Posterior vena cava (tissue), 2 donors: ENCODE results near the gene GALNT11. TPM values are rescaled to one million over a fixed set of nuclear protein-coding genes. Genes with fewer than 3 reads are reported as not detected.
"Not testable (repeated sequence)": the region's sequence is repeated elsewhere in the genome, so short reads cannot be mapped to it uniquely, and the experiment has no call there.

ENCODE experiments used
- DNase-seq: peaks from one replicate; pipeline ENCODE4 v3.0.0-alpha.2; 2020; ENCODE audit warnings: low spot score
- intact Hi-C, 2 donors: fragments of 100-400 bp; cut with DNase I; formaldehyde crosslinking; loops; one replicate each; pipeline versions ENCODE4 v1.14.1 to v1.14.2; 2022 to 2023
- total RNA-seq, 2 donors: library from RNA; stranded (reverse); fragmentation: NEBNext Ultra II Directional; extraction: Animal tissue kit (Norgen Biotek cat#: 25700); gene quantifications; one replicate each; pipeline ENCODE4 v1.2.1, GENCODE V29; 2021
- donor health status: DM: yes; HTN: yes; CAD: no.
- donor health status: DM: yes; HTN: yes; CAD: no.

GALNT11 gene
- total RNA-seq, 2 donors from 2014 or later = 27.4 to 35.8 TPM

DNA sequence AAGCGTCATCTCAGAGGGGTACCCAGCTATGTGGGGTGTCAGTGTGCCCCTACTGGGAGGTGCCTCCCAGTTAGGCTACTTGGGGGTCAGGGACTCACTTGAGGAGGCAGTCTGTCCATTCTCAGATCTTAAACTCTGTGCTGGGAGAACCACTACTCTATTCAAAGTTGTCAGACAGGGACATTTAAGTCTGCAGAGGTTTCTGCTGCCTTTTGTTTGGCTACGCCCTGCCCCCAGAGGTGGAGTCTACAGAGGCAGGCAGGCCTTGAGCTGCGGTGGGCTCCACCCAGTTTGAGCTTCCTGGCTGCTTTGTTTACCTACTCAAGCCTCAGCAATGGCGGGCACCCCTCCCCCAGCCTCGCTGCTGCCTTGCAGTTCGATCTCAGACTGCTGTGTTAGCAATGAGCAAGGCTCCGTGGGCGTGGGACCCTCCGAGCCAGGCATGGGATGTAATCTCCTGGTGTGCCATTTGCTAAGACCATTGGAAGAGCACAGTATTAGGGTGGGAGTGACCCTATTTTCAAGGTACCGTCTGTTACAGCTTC lies 40.4 kb downstream of the GALNT11 start:
- DNase-seq, intact Hi-C loops: not testable (repeated sequence)

DNA sequence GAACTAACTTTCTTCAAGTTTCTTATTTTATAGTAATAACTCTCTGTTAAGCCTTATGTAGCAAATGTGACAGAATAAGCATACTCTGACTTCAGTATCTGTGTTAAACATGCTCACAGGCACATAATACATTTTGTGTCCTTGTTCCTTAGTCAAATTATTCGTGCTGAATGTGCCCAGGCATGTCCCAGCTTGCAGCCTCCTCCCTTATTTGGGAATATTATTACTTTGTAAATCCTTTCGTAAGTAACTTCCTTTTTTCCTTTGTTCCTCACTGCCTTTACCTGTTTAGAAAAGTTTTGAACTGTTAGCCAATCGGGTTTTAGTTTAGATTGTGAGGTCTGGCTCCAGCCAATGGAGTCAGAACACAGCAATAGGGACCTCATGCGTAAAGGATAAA lies 46.9 kb downstream of the GALNT11 start:
- DNase-seq = no peak
- intact Hi-C loops = no loop called here

GRCh38 chr7:152073352-152073751 lies 47.9 kb downstream of the GALNT11 start:
- intact Hi-C loops = no loop called here
- DNase-seq = no peak

DNA sequence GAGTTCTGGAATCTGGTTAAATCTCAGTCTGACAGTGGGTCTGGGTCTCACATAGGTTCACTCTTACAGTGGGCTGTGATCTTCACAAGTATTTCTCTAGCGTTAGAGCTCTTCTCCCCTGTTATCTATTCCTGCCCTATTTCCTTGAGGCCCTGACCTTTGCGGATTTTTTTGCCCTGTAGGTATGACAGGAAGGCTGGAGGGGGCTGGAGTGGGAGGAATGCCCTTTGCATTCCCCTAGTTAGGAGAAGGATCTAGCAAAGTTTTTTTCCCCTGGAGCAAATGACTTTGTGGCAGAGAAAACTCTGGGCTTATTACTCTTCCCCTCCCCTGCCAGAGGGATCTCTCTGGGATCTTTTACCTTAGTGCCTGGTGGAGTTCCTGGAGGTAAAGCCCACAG lies 49.2 kb downstream of the GALNT11 start:
- intact Hi-C loops = no loop called here
- no peak for DNase-seq

GRCh38 chr7:152075379-152075778 lies 49.9 kb downstream of the GALNT11 start:
- DNase-seq, intact Hi-C loops: not testable (repeated sequence)

DNA sequence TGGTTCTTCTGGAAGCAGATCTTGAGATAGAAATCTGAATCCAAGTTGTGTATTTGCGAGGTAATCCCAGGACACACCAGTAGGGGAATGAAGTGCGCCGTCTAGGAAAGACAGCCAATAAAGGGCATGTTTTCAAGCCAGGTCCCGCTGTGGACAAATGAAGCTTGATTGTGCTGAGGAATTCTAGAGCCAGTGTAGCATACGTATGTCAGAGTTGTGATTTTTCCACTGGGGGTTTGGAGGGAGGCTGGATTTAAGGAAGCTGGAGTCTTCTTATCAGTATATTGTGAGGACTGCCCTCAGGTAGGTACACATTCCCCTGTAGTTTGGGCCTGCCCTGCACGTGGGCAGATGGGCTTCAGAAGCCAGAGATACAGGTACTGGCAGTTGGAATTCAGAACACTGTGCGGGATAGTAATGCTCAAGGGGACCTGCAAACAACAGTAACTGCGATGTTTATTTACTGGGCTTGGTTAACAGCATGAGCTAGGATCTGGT lies 50.9 kb downstream of the GALNT11 start:
- intact Hi-C loops = no loop called here
- no peak for DNase-seq

DNA sequence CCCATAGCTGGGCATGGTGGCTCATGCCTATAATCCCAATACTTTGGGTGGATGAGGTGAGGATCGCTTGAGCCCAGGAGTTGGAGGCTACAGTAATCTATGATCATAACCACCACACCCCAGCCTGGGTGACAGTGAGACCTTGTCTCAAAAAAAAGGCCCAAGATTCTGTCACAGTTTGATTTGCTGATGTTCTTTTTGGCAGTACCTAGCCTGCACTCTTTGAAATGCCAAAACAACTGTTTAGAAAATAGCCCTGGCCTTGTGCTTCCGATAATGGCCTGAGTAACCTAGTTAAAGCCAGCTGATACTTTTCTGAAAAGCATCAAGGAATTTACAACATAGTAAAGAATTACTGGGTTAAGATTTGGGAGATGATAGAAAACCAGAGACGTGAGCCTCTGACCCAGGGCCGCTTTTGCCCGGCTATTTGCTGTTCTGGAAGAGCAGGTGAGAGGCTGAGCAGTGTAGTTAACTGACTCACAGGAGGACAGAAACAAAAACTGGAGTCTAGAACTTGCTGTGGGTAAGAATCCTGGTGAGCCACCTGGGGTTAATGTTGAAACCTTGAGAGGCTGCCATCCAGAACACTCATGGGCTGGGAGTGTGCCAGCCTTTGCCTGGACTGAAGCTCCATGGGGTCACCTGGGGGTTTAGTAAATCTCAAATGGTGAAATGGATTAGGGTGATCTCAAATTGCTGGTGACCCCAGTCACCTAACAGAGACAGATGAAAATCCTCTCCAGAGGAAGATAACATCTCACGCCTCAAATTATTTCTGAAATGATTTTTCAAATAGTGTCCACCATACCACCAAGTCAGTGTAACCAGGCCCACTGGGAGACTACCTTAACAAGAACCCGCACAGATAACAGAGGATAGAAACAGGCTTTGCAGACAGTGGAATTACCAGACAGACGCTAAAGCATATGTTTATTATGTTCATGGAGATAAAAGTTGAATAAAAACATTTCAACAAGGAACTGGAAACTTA lies 51.8 kb downstream of the GALNT11 start:
- no peak for DNase-seq
- intact Hi-C loops = loop anchor here in 1 of 2 donors (1.0 kb wide), 1 partner anchor 23 kb away; no protein-coding TSS in a partner anchor

- DNase-seq = no peak
- intact Hi-C loops = no loop called here
Measured at GRCh38 chr7:152078025-152078424, 52.6 kb downstream of the GALNT11 start.

DNA sequence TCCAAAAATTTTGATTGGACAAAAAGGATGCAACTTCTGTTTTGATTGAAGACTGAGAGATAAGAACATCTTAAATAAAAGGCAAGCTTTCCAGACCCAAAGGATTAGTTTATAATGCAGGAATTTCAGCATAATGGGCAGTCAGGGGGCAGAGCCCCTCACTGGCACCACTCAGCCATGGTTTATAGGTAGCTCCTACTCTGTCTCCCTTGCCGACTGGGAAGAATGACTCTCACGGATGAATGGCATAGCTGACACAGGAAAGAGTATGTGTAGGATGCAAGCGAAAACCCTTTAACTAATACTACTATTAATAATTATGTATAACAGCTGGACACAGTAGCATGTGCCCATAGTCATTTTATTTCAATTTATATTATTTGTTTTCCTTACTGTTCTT lies 53.3 kb downstream of the GALNT11 start:
- intact Hi-C loops = no loop called here
- DNase-seq = no peak

GRCh38 chr7:152081088-152081487 lies 55.6 kb downstream of the GALNT11 start:
- no peak for DNase-seq
- intact Hi-C loops = no loop called here

GRCh38 chr7:152082073-152082721 lies 56.7 kb downstream of the GALNT11 start:
- intact Hi-C loops, DNase-seq: not testable (repeated sequence)

DNA sequence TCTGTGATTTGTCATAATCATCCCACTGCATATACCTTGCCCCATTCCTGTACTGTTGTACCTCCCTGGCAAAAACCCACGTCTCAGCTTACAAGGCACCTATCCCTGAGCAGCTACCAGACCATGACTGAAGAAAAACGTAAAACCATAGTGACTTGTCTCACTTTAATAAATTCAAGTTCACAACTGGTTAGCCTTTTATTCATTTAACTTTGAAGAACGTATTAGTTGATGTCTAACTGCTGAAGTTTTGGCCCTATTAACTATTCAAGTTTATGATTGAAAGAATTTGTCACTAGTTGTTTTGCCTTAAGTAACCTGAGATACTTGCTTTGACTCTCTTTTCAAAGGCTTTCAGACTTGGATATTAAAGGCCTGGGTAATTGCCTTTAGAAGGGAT lies 59.7 kb downstream of the GALNT11 start:
- intact Hi-C loops = no loop called here
- DNase-seq = no peak

GRCh38 chr7:152086513-152086912 lies 61.0 kb downstream of the GALNT11 start:
- no peak for DNase-seq
- intact Hi-C loops = no loop called here

DNA sequence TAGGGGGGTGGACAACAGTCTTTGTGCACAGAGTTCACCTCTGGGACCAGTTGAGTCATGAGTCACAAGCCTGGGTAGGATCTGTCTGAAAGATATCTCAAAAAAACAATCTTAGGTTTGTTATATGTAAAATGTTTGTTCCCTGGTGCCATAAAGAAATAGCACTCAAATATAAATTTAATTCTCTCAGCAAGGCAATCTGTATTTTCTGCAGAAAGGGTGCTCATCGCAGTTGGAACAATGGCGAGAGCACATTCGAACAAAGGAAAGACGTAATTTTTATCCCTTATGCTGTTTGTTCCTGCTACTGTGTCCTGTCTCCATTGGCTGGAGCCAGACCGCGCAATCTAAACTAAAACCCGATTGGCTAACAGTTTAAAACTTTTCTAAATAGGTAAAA lies 63.7 kb downstream of the GALNT11 start:
- no peak for DNase-seq
- intact Hi-C loops = no loop called here

- intact Hi-C loops = no loop called here
Measured at GRCh38 chr7:152090747-152091146, 65.3 kb downstream of the GALNT11 start.

GRCh38 chr7:152093717-152094116 lies 68.2 kb downstream of the GALNT11 start:
- no peak for DNase-seq
- intact Hi-C loops = loop anchor here in 1 of 2 donors (2.0 kb wide), 1 partner anchor 37 kb away; no protein-coding TSS in a partner anchor

More at GRCh38 chr7:152090747-152091146, 65.3 kb downstream of the GALNT11 start:
- no peak for DNase-seq

DNA sequence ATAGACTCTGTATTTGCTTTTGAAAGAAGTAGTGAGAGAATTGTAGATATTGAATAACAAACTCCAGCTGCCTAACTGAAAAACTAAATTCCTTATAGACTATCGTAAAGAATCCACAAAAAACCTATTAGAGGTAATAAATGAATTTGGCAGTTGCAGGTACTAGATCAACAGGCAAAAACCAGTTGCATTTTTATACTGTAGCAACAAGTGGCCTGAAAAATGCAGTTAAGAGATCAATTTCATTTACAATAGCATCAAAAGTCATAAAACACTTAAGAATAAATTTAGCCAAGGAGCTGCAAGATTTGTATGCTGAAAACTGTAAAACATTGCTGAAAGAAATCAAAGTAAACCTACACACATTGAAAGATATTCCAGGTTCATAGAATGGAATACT lies 70.3 kb downstream of the GALNT11 start:
- intact Hi-C loops = no loop called here
- DNase-seq = no peak

DNA sequence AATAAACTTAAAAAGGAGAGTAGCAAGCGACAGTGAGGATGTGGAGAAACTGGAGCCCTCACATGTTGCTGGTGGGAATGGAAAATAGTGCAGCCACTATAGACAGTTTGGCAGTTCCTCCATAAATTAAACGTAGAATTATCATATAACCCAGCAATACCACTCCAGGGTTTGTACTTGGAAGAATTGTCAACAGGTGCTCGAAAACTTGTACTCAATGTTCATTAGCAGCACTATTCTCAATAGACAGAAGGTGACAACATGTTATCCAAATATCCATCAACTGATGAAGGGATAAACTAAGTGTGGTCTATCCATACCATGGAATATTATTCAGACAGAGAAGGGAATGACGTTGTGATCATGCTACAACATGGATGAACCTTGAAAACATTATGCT lies 71.9 kb downstream of the GALNT11 start:
- intact Hi-C loops = no loop called here
- no peak for DNase-seq

DNA sequence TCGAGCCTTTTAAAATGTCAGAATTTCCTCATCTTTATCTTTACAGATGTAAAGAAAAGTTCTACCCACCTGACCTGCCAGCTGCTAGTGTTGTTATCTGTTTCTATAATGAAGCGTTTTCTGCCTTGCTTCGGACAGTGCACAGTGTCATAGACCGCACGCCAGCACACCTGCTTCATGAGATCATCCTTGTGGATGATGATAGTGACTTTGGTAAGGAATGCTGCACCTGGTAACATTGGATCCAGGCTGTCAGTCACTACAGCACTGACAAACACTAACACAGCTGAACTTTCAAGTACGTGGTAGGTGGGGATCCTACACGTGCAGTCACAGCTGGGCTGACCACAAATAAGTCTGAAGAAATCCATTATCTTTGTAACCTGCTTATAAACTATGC lies 77.6 kb downstream of the GALNT11 start:
- intact Hi-C loops = no loop called here
- DNase-seq = no peak

GRCh38 chr7:152103691-152104090 lies 78.2 kb downstream of the GALNT11 start:
- intact Hi-C loops = no loop called here
- no peak for DNase-seq
